ENCODE results near the gene PRDM15.

- TF ChIP-seq POLR2A (IDR thresholded peaks at IDR 0.05) (no peak), EP300 (IDR thresholded peaks at IDR 0.05) (no peak), CTCF (IDR thresholded peaks at IDR 0.05) (no peak), POLR2AphosphoS5 (IDR thresholded peaks at IDR 0.05) (no peak)
Measured at GRCh38 chr21:41749286-41749685, 129.9 kb downstream of the PRDM15 start.

All from suprapubic skin (tissue), 4 donors.